Heart left ventricle (tissue), 16 donors: ENCODE measurements around the gene SBNO2. TPM values are rescaled to one million over a fixed set of nuclear protein-coding genes. Genes with fewer than 3 reads are reported as not detected.
A peak's percentile ranks its signal among the peaks of the same experiment; 100 is the strongest.

Experiments
- ATAC-seq, 4 donors: fragments of 200-7000 bp; cut with Tn5 transposase; one replicate each; pipeline ENCODE4 v1.9.1; 2020 to 2022; ENCODE audit warnings: moderate library complexity in 4 of 4, mild to moderate bottlenecking in 3 of 4, moderate number of reproducible peaks in 1 of 4
- DNase-seq, 5 donors: peaks; one replicate each; pipeline ENCODE4 v3.0.0-alpha.2; 2020
- H3K27ac ChIP-seq, 12 donors: fragments of 200-600 bp; sonication (generic) in 4 of 12; one replicate each; pipeline versions ENCODE4 v1.5.0 to v1.8.0; 2016 to 2022; ENCODE audit warnings: mild to moderate bottlenecking in 2 of 12
- H3K27me3 ChIP-seq, 9 donors: fragments of 200-600 bp; sonication (generic) in 2 of 9; one replicate each; pipeline versions ENCODE4 v1.5.1 to v1.8.0; 2016 to 2022; ENCODE audit warnings: mild to moderate bottlenecking in 3 of 9
- H3K36me3 ChIP-seq, 9 donors: fragments of 200-600 bp; sonication (generic) in 2 of 9; one replicate each; pipeline versions ENCODE4 v1.5.0 to v1.8.0; 2018 to 2022; ENCODE audit warnings: mild to moderate bottlenecking in 2 of 9
- H3K4me1 ChIP-seq, 12 donors: fragments of 200-600 bp; sonication (generic) in 4 of 12; one replicate each; pipeline versions ENCODE4 v1.5.0 to v1.8.0; 2016 to 2022; ENCODE audit warnings: mild to moderate bottlenecking in 3 of 12
- H3K4me3 ChIP-seq, 12 donors: fragments of 200-600 bp; sonication (generic) in 4 of 12; one replicate each; pipeline versions ENCODE4 v1.5.0 to v1.8.0; 2017 to 2022; ENCODE audit warnings: mild to moderate bottlenecking in 9 of 12, moderate library complexity in 4 of 12
- H3K9me3 ChIP-seq, 12 donors: fragments of 200-600 bp; sonication (generic) in 4 of 12; one replicate each; pipeline versions ENCODE4 v1.5.0 to v1.8.0; 2016 to 2022; ENCODE audit warnings: mild to moderate bottlenecking in 1 of 12
- CTCF ChIP-seq, 12 donors: fragments of 200-600 bp; sonication (generic) in 4 of 12; IDR thresholded peaks; one replicate each; pipeline versions ENCODE4 v1.5.0 to v1.8.0; 2018 to 2022; ENCODE audit warnings: antibody characterized with exemption in 12 of 12, mild to moderate bottlenecking in 5 of 12
- POLR2A ChIP-seq, 2 donors: fragments of 450-650 bp; IDR thresholded peaks; one replicate each; pipeline ENCODE4 v1.6.1; 2017; ENCODE audit warnings: antibody characterized with exemption in 2 of 2, mild to moderate bottlenecking in 2 of 2, moderate library complexity in 2 of 2
- WGBS, 4 donors: extraction: QIAGEN DNeasy Blood & Tissue Kit in 2 of 4; methylation state at CpG; one replicate each; pipeline versions ENCODE4 v1.1.5 to v1.1.7; 2013 to 2018; 5-methylcytosine and 5-hydroxymethylcytosine counted together
- intact Hi-C, 10 donors: fragments of 100-400 bp; cut with DNase I; formaldehyde crosslinking; loops; one replicate each; pipeline versions ENCODE4 v1.11.1 to v1.14.2; 2022
- polyA plus RNA-seq, 2 donors: library from polyadenylated mRNA; stranded (reverse); fragments of 200-250 nt; gene quantifications; one replicate each; pipeline ENCODE4 v1.2.3, GENCODE V29; 2013
- total RNA-seq, 9 donors: library from RNA; depleted of rRNA in 2 of 9; stranded (reverse); fragments of >200 nt in 2 of 9; fragmentation: NEBNext Ultra II Directional in 3 of 9; extraction: Animal tissue kit (Norgen Biotek cat#: 25700) in 3 of 9; gene quantifications; one replicate each; pipeline versions ENCODE4 v1.1.0 to v1.2.4, GENCODE V29; 2016 to 2023
- donor health status: ischemic (EF 13 %, LVEDD 7.1; RV severe dilation, severe dysfunction).
- donor health status: healthy with polysubstance abuse.
- donor health status: DM: no; HTN: yes; CAD: no.
- donor health status: DM: no; HTN: no; CAD: no.
- donor health status: ischemic (EF 25% LVEDD 6.9; RV normal size, moderate dysfunction).
- donor health status: ischemic (EF 25% LVEDD 5.7; RV mildly dilated, moderate dysfunction).
- donor health status: healthy.
- donor health status: DM: yes; HTN: yes; CAD: no.
- donor health status: ischemic (EF 35%, LVEDD 5.7; RV mildly dilated, moderate dysfunction).
- donor health status: nonischemic (EF 11% LVEDD 7.7; RV severe dilation, severe dysfunction).
- donor health status: DM: yes; HTN: yes; CAD: no.
- donor health status: PGD.
- donor health status: ischemic (EF 29% LVEDD 5.4; RV normal size, mild dysfunction).
- donor health status: nonischemic (EF 23%, LVEDD 6.1; RV moderate dilation, normal function).

SBNO2 gene
- total and polyA plus RNA-seq, 11 donors, result 9.9 to 78.9 (median 18.7) TPM

GRCh38 chr19:1173159-1173844 is 766 bp downstream of the SBNO2 start:
- 3 to 5% (median 4%) methylated on average over 46 to 47 of the region's 47 CpGs for WGBS, 4 donors
- peak in 2 of 4 donors; percentile 12 to 25 for ATAC-seq
- H3K4me3 ChIP-seq, result peak overlapping the region; percentile 68 to 97 (median 85)
- peak in 3 of 5 donors; percentile 24 to 70 (median 33) for DNase-seq
- H3K27ac ChIP-seq, result peak overlapping the region; percentile 67 to 95 (median 92)
- no peaks in the 10 kb centered on the region for H3K9me3 ChIP-seq
- intact Hi-C loops, result loop anchor here in 6 of 10 donors (2.0 to 5.0 kb wide), 4 partner anchors 19 to 61 kb away; no protein-coding TSS in a partner anchor
- peaks cover 0 to 20% (median 0%) of the 10 kb centered on the region in 9 donors for H3K36me3 ChIP-seq
- no peaks in the 10 kb centered on the region for H3K27me3 ChIP-seq
- H3K4me1 ChIP-seq, result peaks cover 2 to 71% (median 16%) of the 10 kb centered on the region in 12 donors
- no peak for TF ChIP-seq CTCF (IDR thresholded peaks at IDR 0.05)
- no peak for TF ChIP-seq POLR2A (IDR thresholded peaks at IDR 0.05)

DNA sequence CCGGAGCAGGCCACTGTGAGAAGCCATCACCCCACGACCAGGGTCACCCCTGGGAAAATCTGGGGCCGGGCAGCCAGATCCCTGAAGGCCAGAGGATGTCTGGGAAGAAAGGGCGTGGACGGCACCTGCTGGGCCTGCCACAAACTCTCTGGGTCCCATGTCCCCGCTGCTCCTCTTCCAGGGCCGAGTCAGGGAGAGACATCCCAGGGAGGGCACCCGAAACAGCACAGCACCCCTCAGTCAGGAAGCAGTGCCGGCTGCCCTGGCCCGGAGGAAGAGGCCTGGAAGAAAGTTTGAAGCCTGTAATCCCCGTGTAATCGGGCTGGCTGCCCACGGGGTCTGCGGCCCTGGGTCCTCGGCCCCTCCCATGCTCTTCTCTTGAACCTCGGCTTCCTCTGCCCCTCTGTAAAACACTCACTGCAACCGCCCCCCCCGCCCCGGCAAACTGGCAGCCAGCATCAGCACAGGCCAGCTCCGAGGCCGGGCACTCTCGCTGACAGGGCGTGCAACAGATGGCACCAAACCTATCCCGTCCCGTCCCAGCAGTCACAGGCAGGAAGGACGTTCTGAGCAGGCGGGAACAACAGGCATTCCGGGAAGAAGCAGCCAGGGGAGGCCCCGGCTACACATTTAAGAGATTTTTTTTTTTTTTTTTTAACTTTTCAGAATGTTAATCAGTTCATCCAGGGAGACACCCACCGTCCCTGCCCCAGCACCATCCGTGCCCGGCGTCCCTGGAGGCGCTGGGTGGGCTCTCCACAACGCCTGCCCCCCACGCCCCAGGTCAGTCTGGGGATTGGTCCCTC is 1.5 kb downstream of the SBNO2 start:
- Histone ChIP-seq H3K27ac (peak overlapping the region; percentile 67 to 95 (median 92)), H3K9me3 (no peaks in the 10 kb centered on the region), H3K36me3 (peaks cover 0 to 28% (median 0%) of the 10 kb centered on the region in 9 donors), H3K4me1 (peaks cover 2 to 64% (median 16%) of the 10 kb centered on the region in 12 donors), H3K27me3 (no peaks in the 10 kb centered on the region), H3K4me3 (peak overlapping the region; percentile 68 to 97 (median 85))
- intact Hi-C loops, result loop anchor here in 6 of 10 donors (2.0 to 5.0 kb wide), 4 partner anchors 18 to 60 kb away; no protein-coding TSS in a partner anchor
- 21 to 30% (median 26%) methylated on average over 32 to 36 of the region's 36 CpGs for WGBS, 4 donors
- peak in 2 of 5 donors; percentile 56 to 76 for DNase-seq
- peak; percentile 33 to 79 (median 57) for ATAC-seq
- TF ChIP-seq CTCF (IDR thresholded peaks at IDR 0.05), result no peak
- TF ChIP-seq POLR2A (IDR thresholded peaks at IDR 0.05), result no peak

GRCh38 chr19:1171755-1172352 is 2.2 kb downstream of the SBNO2 start:
- Histone ChIP-seq H3K36me3 (peaks cover 0 to 34% (median 0%) of the 10 kb centered on the region in 9 donors), H3K9me3 (no peaks in the 10 kb centered on the region), H3K27ac (peak overlapping the region; percentile 25 to 95 (median 92)), H3K4me3 (peak overlapping the region in 10 of 12 donors; percentile 75 to 97 (median 86)), H3K27me3 (no peaks in the 10 kb centered on the region), H3K4me1 (peaks cover 2 to 57% (median 16%) of the 10 kb centered on the region in 12 donors)
- intact Hi-C loops, result loop anchor here in 6 of 10 donors (2.0 to 5.0 kb wide), 4 partner anchors 17 to 60 kb away; no protein-coding TSS in a partner anchor
- no peak for ATAC-seq
- no peak for TF ChIP-seq POLR2A (IDR thresholded peaks at IDR 0.05)
- no peak for TF ChIP-seq CTCF (IDR thresholded peaks at IDR 0.05)
- DNase-seq, result peak in 1 of 5 donors; percentile 10
- 67 to 70% (median 68%) methylated on average over 14 to 15 of the region's 15 CpGs for WGBS, 4 donors
